Activated T-helper 2 cell treated with anti-CD3 and anti-CD28 coated beads, Interferon-gamma antibody, Interleukin-2, Interleukin-4, amounts not matched to agents 10 μg/mL and 5 μg/mL and 100 μg/mL, durations not matched to agents 14 hours and 24 hours and 36 hours (primary cell): ENCODE measurements around the gene CASR. TPM values are rescaled to one million over a fixed set of nuclear protein-coding genes. Genes with fewer than 3 reads are reported as not detected.
A peak's percentile ranks its signal among the peaks of the same experiment; 100 is the strongest.

Experiments used
- DNase-seq: peaks from one replicate; pipeline ENCODE4 v3.0.0; 2021; ENCODE audit warnings: low spot score
- H3K27ac Mint-ChIP-seq: one replicate; pipeline ENCODE4 v1.8.0; 2021; ENCODE audit warnings: mixed read lengths
- H3K27me3 Mint-ChIP-seq: one replicate; pipeline ENCODE4 v1.8.0; 2021; ENCODE audit warnings: low read depth, mixed read lengths
- H3K36me3 Mint-ChIP-seq: one replicate; pipeline ENCODE4 v1.8.0; 2021; ENCODE audit warnings: low read depth, mixed read lengths
- H3K4me1 Mint-ChIP-seq: one replicate; pipeline ENCODE4 v1.8.0; 2021; ENCODE audit warnings: low read depth, mixed read lengths
- H3K4me3 Mint-ChIP-seq: one replicate; pipeline ENCODE4 v1.8.0; 2021; ENCODE audit warnings: low read depth, mild to moderate bottlenecking, moderate library complexity, mixed read lengths
- H3K9me3 Mint-ChIP-seq: one replicate; pipeline ENCODE4 v1.8.0; 2021; ENCODE audit warnings: mixed read lengths
- intact Hi-C: fragments of 100-400 bp; cut with micrococcal nuclease; formaldehyde crosslinking; loops from one replicate; pipeline ENCODE4 v1.15.1; 2023
- total RNA-seq: library from RNA; stranded (reverse); gene quantifications from 2 replicates; pipeline ENCODE4 v1.2.3, GENCODE V29; 2022

Gene CASR
- total RNA-seq, 1 donor from 2014 or later: not detected

GRCh38 chr3:122322095-122323075 lies 138.9 kb downstream of the CASR start:
- Mint-ChIP-seq H3K27ac (peak overlapping the region; percentile 47), H3K36me3 (no peaks in the 10 kb centered on the region), H3K4me1 (peaks cover 32% of the 10 kb centered on the region), H3K9me3 (peaks cover 14% of the 10 kb centered on the region), H3K27me3 (peaks cover 20% of the 10 kb centered on the region), H3K4me3 (no peak overlapping the region)
- DNase-seq: peak; percentile 40
- intact Hi-C loops: loop anchor here (1.0 kb wide), 3 partner anchors 23 to 288 kb away; no protein-coding TSS in a partner anchor

- H3K4me1 Mint-ChIP-seq: peaks cover 29% of the 10 kb centered on the region
- intact Hi-C loops: no loop called here
- no peak for DNase-seq
- peaks cover 16% of the 10 kb centered on the region for H3K27me3 Mint-ChIP-seq
- H3K4me3 Mint-ChIP-seq: no peak within 1 kb of the TSS
- no peak within 1 kb of the TSS for H3K27ac Mint-ChIP-seq
- H3K9me3 Mint-ChIP-seq: peaks cover 5% of the 10 kb centered on the region
- no peaks in the 10 kb centered on the region for H3K36me3 Mint-ChIP-seq
Measured at GRCh38 chr3:122324871-122325323, 141.4 kb downstream of the CASR start, which contains the start of gene CSTA. CSTA (plus strand) TSS chr3:122325248; CDS start chr3:122325293, 45 bp downstream.

- Mint-ChIP-seq H3K9me3 (no peaks in the 10 kb centered on the region), H3K4me1 (peaks cover 29% of the 10 kb centered on the region), H3K27me3 (peaks cover 20% of the 10 kb centered on the region), H3K4me3 (no peak overlapping the region), H3K36me3 (no peaks in the 10 kb centered on the region), H3K27ac (no peak overlapping the region)
- intact Hi-C loops: no loop called here
- DNase-seq: no peak
Measured at GRCh38 chr3:122325769-122326168, 142.3 kb downstream of the CASR start.

- Mint-ChIP-seq H3K27me3 (peaks cover 47% of the 10 kb centered on the region), H3K27ac (no peak overlapping the region), H3K4me1 (no peaks in the 10 kb centered on the region), H3K36me3 (no peaks in the 10 kb centered on the region), H3K9me3 (no peaks in the 10 kb centered on the region), H3K4me3 (no peak overlapping the region)
- intact Hi-C loops: no loop called here
- no peak for DNase-seq
Measured at GRCh38 chr3:122331886-122332285, 148.4 kb downstream of the CASR start.

GRCh38 chr3:122332551-122332950 lies 149.1 kb downstream of the CASR start:
- no peak overlapping the region for H3K4me3 Mint-ChIP-seq
- intact Hi-C loops: no loop called here
- no peaks in the 10 kb centered on the region for H3K9me3 Mint-ChIP-seq
- H3K27ac Mint-ChIP-seq: no peak overlapping the region
- DNase-seq: no peak
- H3K36me3 Mint-ChIP-seq: no peaks in the 10 kb centered on the region
- no peaks in the 10 kb centered on the region for H3K4me1 Mint-ChIP-seq
- H3K27me3 Mint-ChIP-seq: peaks cover 47% of the 10 kb centered on the region

Other genes starting within 250 kb of the CASR start
- 0.21 and 0.28 TPM in 2 replicates for gene ILDR1, start 161.4 kb upstream of the CASR start, total RNA-seq
- 4.8 and 6.8 TPM in 2 replicates for gene CD86, start 128.3 kb upstream of the CASR start, total RNA-seq
- not detected in 2 replicates for gene CSTA, start 141.6 kb downstream of the CASR start, total RNA-seq
- gene MIX23, start 199.6 kb downstream of the CASR start, total RNA-seq: 105 and 110 TPM in 2 replicates
- gene FAM162A, start 200.5 kb downstream of the CASR start, total RNA-seq: 82.2 and 85.8 TPM in 2 replicates
- 4.9 and 5.5 TPM in 2 replicates for gene WDR5B, start 232.4 kb downstream of the CASR start, total RNA-seq